SW480 (cell line): Measurements from ENCODE around the gene NECTIN4.
"Not testable (repeated sequence)": the region's sequence is repeated elsewhere in the genome, so short reads cannot be mapped to it uniquely, and the experiment has no call there.

Experiments used
- DNase-seq: peaks from one replicate; pipeline ENCODE4 v3.0.0-alpha.2; 2016; ENCODE audit warnings: low spot score

Gene NECTIN4

GRCh38 chr1:161054232-161054631 lies 35.1 kb downstream of the NECTIN4 start:
- DNase-seq, result no peak

GRCh38 chr1:161052899-161053298 lies 36.5 kb downstream of the NECTIN4 start:
- DNase-seq, result no peak

- DNase-seq, result no peak
Measured at GRCh38 chr1:161051219-161051618, 38.1 kb downstream of the NECTIN4 start.

DNA sequence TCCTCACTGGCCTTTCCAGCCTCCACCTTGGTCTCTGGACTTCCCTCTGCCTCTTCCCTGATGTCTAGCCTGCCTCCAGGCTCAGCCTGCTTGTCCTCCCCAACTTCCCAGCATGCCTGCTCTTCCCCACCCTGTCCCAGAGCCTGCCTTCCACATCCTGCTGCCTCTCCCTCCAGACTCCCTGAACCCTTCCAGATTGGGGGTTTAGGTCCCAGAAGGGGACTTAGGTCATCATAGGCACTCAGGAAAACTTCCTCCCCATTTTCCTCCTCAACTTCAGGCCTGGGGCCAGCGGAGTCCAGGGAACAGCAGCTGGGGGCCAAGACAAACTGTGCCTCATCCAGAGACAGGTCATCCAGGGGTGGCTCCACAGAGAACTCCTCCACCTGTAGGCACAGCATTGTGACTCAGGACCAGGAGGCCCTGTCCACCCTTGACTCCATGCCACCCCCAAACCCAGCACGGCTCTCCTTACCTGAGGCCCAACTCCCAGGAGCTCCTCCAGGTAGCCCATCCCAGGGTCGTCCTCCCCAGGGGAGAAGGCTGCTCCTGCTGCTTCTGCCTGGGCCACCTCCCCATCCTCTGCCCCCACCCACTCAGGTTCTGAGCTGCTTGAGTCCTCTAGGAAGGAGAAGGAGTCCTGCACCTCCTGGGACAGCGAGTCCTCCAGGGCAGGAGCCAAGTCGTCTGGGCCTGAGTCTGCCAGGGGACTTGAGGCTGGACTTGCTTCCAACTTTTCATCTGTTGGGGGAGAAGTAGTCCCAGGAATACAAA lies 40.2 kb downstream of the NECTIN4 start:
- DNase-seq, result no peak

DNA sequence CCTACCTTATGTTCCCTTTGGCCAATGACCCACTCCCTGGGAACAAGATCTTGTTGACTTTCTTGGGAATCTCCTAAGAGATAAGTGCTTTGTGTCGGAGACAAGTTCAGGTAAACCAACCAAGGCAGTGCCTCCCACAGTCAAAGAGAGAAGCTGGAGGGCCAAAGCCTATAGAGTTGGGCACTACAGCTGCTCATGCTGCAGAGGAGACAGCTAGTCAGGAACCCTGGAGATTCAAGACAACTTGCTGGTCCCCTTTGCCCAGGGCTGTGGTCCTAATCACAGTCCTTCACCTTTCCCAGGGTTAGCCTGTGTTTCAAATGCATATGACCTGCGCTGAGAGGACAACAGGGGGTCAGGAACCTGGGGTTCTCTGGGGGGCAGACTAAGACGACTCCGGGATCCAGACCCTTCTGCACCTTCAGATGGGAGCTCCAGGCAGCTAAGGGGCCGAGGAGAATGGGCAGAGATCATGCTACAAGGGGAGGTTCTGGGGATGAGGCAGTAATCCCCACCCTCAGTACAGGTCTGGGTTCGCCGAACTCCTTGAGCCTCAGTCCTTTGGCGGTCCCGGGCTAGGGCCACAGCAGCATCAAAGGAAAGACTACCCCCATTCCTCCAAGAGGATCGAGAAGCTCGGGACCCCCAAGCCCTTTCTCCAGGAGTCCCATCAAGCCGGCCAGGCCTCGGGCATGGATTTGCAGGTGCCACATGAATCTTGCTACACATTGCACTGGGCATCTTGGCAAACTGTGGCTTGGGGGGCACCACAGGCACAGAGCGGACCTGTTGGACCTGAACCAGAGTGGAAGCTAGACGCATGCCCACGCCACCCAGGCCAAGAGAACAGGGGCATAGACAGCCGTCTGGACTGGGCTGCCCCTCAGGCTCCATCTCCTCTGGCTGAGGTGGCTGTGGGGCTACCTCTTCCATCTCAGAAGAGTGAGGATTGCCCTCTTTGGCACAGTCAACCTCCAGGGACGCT lies 41.6 kb downstream of the NECTIN4 start:
- no peak for DNase-seq

- no peak for DNase-seq
Measured at GRCh38 chr1:161046605-161047228, 42.6 kb downstream of the NECTIN4 start.

DNA sequence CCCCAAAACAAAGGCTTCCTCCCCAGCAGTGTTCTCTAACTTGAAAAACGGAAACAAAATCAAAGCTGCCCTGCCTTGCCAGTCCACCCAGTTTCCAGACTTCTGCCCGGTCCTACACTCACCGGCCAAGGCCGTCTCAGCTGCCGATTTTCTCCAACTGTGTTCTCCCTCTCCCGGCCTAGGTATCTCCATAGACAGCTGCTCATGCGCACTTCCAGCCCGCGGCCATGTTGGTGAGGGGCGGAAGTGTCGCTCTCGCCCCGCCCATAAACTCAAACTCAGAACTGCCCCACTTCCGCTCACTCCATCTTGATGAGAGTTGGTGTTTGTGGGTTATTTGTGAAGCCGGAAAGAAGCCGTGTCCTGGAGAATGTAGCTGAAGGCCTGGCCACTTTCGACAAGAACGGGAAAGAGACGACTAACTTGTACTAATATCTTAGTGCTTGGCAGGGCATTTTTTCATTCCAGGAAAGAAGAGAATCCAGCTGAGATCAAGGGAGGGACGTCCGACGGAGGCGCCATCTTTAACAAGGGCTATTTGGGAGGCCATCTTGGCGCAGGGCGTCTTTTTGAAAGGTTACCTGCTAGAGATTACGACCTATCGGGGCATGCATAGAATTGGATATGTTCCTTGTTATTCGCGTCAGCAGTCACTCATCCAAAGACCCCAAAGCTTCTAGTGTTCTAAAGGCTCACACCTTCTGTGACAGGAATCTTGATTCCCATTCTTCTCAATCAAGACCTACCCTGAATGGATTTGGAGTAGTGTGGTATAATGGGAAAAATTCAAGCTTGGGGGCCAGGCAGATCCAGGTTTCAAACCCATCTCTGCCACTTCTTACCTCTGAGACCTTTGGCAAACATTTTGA lies 43.4 kb downstream of the NECTIN4 start, which contains the start of gene USF1:
TSS of gene USF1 (minus strand) at position 242 of the 869 bp plus-strand sequence. CDS start 2,702 bp downstream, outside the sequence.
- peak; percentile 95 for DNase-seq

GRCh38 chr1:161044908-161045735 lies 44.2 kb downstream of the NECTIN4 start:
- peak; percentile 67 for DNase-seq

- no peak for DNase-seq
Measured at GRCh38 chr1:161044535-161044907, 44.8 kb downstream of the NECTIN4 start.

DNA sequence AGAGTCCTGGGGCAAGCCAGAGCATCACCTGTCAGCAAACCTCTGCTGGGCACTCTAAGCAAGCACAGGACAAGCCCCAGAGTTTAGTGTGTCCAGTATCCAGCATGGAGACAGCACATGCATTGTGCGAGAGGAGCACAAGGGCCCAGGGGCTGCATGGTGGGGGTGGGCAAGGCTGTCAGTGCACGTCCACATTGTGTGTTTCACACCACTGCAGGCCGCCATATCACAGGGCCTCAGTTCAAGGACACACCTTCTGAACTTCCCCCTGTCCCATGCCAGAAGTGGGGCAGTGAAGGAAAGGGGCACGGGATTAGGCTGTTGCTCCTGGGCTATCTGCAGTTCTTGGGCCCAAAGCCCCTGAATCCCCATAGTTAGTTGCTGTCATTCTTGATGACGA lies 49.8 kb downstream of the NECTIN4 start:
- DNase-seq, result no peak

- DNase-seq, result no peak
Measured at GRCh38 chr1:161039154-161039545, 50.2 kb downstream of the NECTIN4 start.

DNA sequence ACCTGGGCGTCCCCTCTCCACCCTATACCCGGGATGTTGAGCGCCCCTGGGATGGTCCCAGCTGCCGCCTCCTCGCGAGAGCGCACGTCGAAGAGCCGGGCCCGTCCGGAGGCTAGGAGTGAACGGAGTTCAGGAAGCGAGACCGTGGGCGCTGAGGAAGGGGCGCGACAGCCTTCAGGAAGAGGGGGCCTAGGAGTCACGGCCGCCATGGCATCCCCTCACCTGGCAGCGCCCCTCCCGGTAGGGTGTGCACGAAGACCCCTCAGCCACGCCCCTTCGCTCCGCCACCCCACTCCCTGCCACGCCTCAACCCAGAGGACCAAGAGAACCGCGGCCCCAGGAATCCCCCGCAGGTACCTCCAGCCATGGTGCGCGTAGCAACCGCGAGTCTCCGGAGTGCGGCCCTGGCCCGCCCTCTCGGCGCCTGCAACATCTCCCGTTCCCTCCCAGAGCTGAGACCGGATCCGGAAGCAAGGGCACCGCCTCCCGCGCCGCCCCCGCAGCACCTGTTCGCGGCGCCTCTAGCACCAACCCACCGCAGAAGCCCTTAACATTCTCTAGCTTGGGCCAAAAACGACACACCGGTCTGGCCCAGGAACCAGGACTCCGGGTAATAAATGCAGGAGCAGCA lies 50.7 kb downstream of the NECTIN4 start, which contains the start of gene TSTD1:
TSS of gene TSTD1 (minus strand) at position 442 of the 631 bp plus-strand sequence. CDS start at position 367, 75 bp downstream.
- peak; percentile 83 for DNase-seq

DNA sequence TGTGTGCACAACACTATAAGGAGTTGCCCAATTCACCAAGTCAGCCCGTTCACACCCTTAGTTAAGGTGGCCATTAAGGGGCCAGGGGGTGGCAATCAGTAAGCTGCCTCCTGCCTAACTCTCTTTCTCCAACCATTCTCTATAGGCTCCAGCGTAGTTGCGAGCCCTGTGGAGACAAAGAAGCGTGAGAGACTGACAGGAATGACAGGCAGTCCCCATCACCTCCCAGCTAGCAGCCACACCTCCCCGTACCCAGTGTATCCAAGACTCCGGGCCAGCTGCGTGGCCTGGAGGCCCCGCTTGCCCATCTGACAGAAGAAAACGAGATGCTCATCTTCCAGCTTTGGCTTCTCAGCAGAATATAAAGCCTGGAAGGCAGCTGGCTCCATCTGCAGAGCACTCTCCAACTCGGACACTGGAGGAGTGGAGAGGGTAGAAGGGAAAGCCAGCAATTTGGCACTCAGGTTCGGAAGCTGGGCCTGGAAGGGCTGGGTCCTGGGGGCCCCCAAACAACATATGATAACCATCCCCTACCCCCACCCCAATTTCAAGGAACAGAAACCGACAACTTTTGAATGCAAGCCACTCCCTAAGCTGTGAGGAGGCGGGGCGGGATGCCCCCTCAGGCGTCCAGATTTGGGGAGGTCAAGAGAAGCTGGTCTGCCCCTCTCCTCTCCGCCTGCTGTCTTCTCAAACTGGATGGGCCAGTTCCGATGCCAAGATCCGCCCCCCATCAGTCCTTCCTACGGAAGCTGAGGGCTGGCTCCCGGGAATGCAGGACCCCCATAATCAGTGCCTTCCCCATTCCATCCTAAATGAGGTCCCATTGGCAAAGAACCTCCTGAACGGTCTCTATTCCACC lies 51.5 kb downstream of the NECTIN4 start:
- no peak for DNase-seq

GRCh38 chr1:161033751-161034150 lies 55.6 kb downstream of the NECTIN4 start:
- DNase-seq, result no peak

DNA sequence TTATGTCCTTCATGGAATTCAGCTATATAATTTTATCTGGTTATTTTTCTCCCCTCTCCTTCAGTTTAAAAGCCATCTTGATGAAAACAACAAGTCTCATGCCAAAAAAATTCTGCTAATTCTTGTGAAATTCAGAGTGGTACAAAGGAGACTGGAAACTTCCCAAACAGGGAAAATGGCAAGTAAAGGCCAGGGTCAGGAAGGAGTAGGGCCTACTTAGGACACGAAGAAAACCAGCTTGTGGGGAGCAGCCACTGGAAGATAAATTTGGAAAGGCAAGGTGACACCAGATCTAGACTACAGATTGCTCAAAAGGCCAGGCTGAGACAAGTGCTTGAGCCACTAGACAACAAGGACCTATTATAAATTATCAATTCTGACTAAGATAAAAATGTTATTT lies 56.9 kb downstream of the NECTIN4 start:
- no peak for DNase-seq

DNA sequence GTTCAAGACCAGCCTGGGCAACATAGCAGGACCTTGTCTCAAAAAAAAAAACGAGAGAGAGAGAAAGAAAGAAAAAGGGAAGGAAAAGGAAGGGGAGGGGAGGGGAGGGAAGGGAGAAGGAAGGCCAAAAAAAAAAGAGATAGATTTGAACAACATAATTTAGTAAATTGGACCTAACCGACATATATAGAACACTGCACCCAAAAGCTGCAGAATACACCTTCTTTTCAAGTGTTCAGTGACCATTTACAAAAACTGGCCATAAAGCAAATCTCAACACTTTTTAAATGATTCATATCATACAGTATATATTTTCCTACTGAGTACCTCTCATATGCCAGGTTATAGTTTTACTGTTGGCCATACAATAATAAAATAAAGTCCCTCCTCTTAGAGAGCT lies 57.5 kb downstream of the NECTIN4 start:
- DNase-seq, result no peak

DNA sequence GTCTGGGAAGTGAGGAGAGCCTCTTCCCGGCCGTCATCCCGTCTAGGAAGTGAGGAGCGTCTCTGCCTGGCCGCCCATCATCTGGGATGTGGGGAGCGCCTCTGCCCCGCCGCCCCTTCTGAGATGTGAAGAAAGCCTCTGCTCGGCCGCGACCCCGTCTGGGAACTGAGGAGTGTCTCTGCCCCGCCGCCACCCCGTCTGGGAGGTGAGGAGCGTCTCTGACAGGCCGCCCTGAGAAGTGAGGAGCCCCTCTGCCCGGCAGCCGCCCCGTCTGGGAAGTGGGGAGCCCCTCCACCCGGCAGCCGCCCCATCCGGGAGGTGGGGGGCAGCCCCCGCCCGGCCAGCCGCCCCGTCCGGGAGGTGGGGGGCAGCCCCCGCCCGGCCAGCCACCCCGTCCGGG lies 59.9 kb downstream of the NECTIN4 start:
- not testable (repeated sequence) for DNase-seq

DNA sequence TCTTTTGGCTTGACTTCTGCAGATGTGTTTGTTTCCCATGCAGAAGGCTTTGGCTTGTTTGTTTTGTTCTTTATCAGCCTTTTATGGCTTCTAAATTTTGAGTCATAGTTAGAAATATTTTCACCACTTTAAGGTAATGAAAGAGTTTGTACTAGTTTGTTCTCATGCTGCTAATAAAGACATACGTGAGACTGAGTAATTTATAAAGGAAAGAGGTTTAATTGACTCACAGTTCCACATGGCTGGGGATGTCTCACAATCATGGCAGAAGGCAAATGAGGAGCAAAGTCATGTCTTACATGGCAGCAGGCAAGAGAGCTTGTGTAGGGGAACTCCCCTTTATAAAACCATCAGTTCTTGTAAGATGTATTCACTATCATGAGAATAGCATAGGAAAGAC lies 62.4 kb downstream of the NECTIN4 start:
- DNase-seq, result not testable (repeated sequence)

- DNase-seq, result not testable (repeated sequence)
Measured at GRCh38 chr1:161022432-161022831, 66.9 kb downstream of the NECTIN4 start.
